Keratinocyte (primary cell): ENCODE data around the gene GABRD. TPM values are rescaled to one million over a fixed set of nuclear protein-coding genes. Genes with fewer than 3 reads are reported as not detected.

Experiments used
- DNase-seq: peaks from one replicate; pipeline ENCODE4 v3.0.0-alpha.2; 2011; ENCODE audit warnings: low read depth, missing footprints, low spot score
- FAIRE-seq: peaks from 2 replicates; lab custom pipeline; 2011; peaks lifted over from hg19 to GRCh38; lab: Jason Lieb, UNC
- H2AFZ ChIP-seq: 2 replicates; pipeline ENCODE4 v1.6.0; 2012; ENCODE audit warnings: low read length, control low read depth, inconsistent platforms; ENCODE audit not compliant: control insufficient read depth
- H3K27ac ChIP-seq: 2 replicates; pipeline ENCODE4 v1.5.1; 2011; ENCODE audit warnings: low read length; ENCODE audit not compliant: control insufficient read depth, insufficient read depth
- H3K27me3 ChIP-seq: 3 replicates; pipeline ENCODE4 v1.6.0; 2011; ENCODE audit warnings: low read length; ENCODE audit not compliant: control insufficient read depth, insufficient read depth; ENCODE audit errors: extremely low read depth
- H3K36me3 ChIP-seq, 2 experiments: 2 replicates in 1 of 2; 3 replicates in 1 of 2; pipeline ENCODE4 v1.5.1; 2011; ENCODE audit warnings: low read length in 2 of 2, mild to moderate bottlenecking in 1 of 2; ENCODE audit not compliant: control insufficient read depth in 2 of 2, insufficient read depth in 2 of 2; ENCODE audit errors: extremely low read depth in 1 of 2
- H3K4me1 ChIP-seq: 3 replicates; pipeline ENCODE4 v1.5.1; 2011; ENCODE audit warnings: low read length; ENCODE audit not compliant: control insufficient read depth, insufficient read depth; ENCODE audit errors: extremely low read depth
- H3K4me2 ChIP-seq: 3 replicates; pipeline ENCODE4 v1.6.0; 2011; ENCODE audit warnings: low read depth, low read length; ENCODE audit not compliant: control insufficient read depth, insufficient read depth; ENCODE audit errors: extremely low read depth
- H3K4me3 ChIP-seq, 3 experiments: fragments of 200-600 bp in 1 of 3; sonication (generic) in 1 of 3; 2 replicates in 2 of 3; 3 replicates in 1 of 3; pipeline ENCODE4 v1.5.1; 2011 to 2016; ENCODE audit warnings: low read length in 3 of 3, mild to moderate bottlenecking in 3 of 3, control low read depth in 2 of 3, inconsistent platforms in 1 of 3, low read depth in 1 of 3, mixed read lengths in 1 of 3, mixed run types in 1 of 3, moderate library complexity in 1 of 3; ENCODE audit not compliant: control insufficient read depth in 2 of 3, insufficient read depth in 2 of 3; ENCODE audit errors: extremely low read depth in 1 of 3
- H3K79me2 ChIP-seq: 2 replicates; pipeline ENCODE4 v1.6.0; 2012; ENCODE audit warnings: low read length; ENCODE audit not compliant: control insufficient read depth, insufficient read depth
- H3K9ac ChIP-seq: 3 replicates; pipeline ENCODE4 v1.6.0; 2011; ENCODE audit warnings: low read length; ENCODE audit not compliant: control insufficient read depth, insufficient read depth; ENCODE audit errors: extremely low read depth
- H3K9me1 ChIP-seq: 3 replicates; pipeline ENCODE4 v1.6.0; 2011; ENCODE audit warnings: low read length; ENCODE audit not compliant: control insufficient read depth, insufficient read depth; ENCODE audit errors: extremely low read depth
- H3K9me3 ChIP-seq: 2 replicates; pipeline ENCODE4 v1.5.1; 2012; ENCODE audit warnings: low read depth, low read length; ENCODE audit not compliant: control insufficient read depth
- H4K20me1 ChIP-seq: 3 replicates; pipeline ENCODE4 v1.6.0; 2011; ENCODE audit warnings: low read length; ENCODE audit not compliant: control insufficient read depth, insufficient read depth; ENCODE audit errors: extremely low read depth
- EZH2 ChIP-seq: IDR thresholded peaks from one replicate; pipeline ENCODE4 v1.6.1; 2012; ENCODE audit warnings: inconsistent platforms, mild to moderate bottlenecking, low read length, moderate library complexity
- dilution Hi-C: fragments of 300-500 bp; cut with MboI; formaldehyde crosslinking; loops from one replicate; pipeline ENCODE4 v1.7.0; 2020; ENCODE audit warnings: low sequenced_read_pairs; ENCODE audit not compliant: extremely low pct_ligation_motif_present
- polyA plus RNA-seq, 5 experiments: library from polyadenylated mRNA; depleted of rRNA in 3 of 5; stranded (reverse) in 3 of 5; stranded (forward) in 1 of 5; unstranded in 1 of 5; fragments of >200 nt; gene quantifications; 1 replicate in 1 of 5; 2 replicates in 3 of 5; 3 replicates in 1 of 5; pipeline versions ENCODE4 v1.2.1 to v1.2.3, GENCODE V29; 2011 to 2012; ENCODE audit warnings: missing spikeins in 2 of 5, low read depth in 1 of 5, low replicate concordance in 1 of 5
- TF ChIP-seq, protein P1 (sequence below), 3 experiments: IDR thresholded peaks in 1 of 3; conservative IDR thresholded peaks in 1 of 3; optimal IDR thresholded peaks in 1 of 3; 2 replicates in 2 of 3; 3 replicates in 1 of 3; pipeline versions ENCODE3 to v1.5.1; 2011; ENCODE audit warnings: low read length in 3 of 3, mild to moderate bottlenecking in 3 of 3, moderate library complexity in 2 of 3, control low read depth in 1 of 3, inconsistent platforms in 1 of 3; ENCODE audit not compliant: insufficient read depth in 2 of 3; ENCODE audit errors: extremely low read depth in 1 of 3

The GABRD gene
- polyA plus RNA-seq, 1 donor (not counting 4 experiments of a cell fraction or from before 2014, with no cell fraction given), result not detected

DNA sequence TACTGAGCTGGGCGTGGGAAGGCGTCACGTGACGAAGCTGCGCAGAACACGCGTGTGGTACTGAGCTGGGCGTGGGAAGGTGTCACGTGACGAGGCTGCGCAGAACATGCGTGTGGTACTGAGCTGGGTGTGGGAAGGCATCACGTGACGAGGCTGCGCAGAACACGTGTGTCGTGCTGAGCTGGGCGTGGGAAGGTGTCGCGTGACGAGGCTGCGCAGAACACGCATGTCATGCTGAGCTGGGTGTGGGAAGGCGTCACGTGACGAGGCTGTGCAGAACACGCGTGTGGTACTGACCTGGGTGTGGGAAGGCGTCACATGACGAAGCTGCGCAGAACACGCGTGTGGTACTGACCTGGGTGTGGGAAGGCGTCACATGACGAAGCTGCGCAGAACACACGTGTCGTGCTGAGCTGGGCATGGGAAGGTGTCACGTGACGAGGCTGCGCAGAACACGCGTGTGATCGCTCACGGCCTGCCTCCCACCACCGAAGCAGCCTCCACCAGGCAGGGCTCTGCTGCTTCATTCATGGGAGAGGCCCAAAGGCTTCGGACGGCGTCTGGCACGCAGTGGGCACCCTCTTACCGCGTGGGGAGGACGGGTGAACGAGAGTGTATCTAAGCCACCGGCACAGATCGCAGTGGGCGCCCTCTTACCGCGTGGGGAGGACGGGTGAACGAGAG is 39.5 kb upstream of the GABRD start:
- Histone ChIP-seq H3K27ac (no peak overlapping the region), H3K9me1 (no peaks in the 10 kb centered on the region), H4K20me1 (no peaks in the 10 kb centered on the region), H3K4me3 (no peak overlapping the region), H3K9ac (no peak overlapping the region), H3K27me3 (peaks cover 5% of the 10 kb centered on the region), H3K79me2 (no peaks in the 10 kb centered on the region), H2AFZ (no peak overlapping the region), H3K36me3 (no peaks in the 10 kb centered on the region), H3K4me1 (no peaks in the 10 kb centered on the region), H3K9me3 (peaks cover 11% of the 10 kb centered on the region), H3K4me2 (no peak overlapping the region)
- TF ChIP-seq, protein P1, sequence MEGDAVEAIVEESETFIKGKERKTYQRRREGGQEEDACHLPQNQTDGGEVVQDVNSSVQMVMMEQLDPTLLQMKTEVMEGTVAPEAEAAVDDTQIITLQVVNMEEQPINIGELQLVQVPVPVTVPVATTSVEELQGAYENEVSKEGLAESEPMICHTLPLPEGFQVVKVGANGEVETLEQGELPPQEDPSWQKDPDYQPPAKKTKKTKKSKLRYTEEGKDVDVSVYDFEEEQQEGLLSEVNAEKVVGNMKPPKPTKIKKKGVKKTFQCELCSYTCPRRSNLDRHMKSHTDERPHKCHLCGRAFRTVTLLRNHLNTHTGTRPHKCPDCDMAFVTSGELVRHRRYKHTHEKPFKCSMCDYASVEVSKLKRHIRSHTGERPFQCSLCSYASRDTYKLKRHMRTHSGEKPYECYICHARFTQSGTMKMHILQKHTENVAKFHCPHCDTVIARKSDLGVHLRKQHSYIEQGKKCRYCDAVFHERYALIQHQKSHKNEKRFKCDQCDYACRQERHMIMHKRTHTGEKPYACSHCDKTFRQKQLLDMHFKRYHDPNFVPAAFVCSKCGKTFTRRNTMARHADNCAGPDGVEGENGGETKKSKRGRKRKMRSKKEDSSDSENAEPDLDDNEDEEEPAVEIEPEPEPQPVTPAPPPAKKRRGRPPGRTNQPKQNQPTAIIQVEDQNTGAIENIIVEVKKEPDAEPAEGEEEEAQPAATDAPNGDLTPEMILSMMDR (optimal IDR thresholded peaks at IDR 0.05 in 1 of 3, IDR thresholded peaks at IDR 0.05 in 1 of 3, conservative IDR thresholded peaks at IDR 0.05 in 1 of 3; ENCODE audit: extremely low read depth in 1 of 3, insufficient read depth in 2 of 3, low read length in 3 of 3), result no peak
- no peak for TF ChIP-seq EZH2
- dilution Hi-C loops, result no loop called here
- FAIRE-seq (no peak), DNase-seq (no peak)

DNA sequence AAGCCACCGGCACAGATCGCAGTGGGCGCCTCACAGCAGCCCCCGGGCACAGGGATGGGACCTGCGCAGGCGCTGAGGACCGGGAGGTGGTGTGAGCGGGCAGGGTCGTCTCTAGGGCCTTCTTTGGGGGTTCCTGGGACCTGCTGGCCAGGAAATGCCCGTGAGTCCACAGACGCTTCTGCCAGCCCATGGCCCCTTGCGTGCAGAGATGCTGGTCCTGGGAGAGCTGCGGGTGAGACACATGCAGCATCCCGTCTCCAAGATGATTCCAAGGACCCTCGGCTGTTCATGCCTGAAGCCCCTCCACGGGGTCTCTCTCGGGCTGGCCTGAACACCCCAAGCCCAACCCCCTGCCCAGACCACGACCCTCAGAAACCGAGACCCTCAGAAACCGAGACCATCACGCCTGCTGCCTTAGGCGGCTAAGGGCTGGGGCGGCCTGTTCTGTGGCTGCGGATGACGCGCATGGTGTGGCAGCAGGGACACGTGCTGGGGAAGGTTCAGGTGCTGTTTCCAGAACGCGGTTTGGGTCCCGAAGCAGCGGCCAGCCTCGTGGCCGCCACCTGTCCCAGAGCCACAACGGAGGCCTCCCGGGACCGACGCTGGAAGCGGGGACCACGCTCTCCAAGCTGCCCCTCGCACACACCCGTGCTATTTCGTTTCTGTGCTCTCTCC is 38.5 kb upstream of the GABRD start:
- Histone ChIP-seq H4K20me1 (no peaks in the 10 kb centered on the region), H3K79me2 (no peaks in the 10 kb centered on the region), H3K9me3 (peaks cover 11% of the 10 kb centered on the region), H3K4me3 (no peak overlapping the region), H2AFZ (no peak overlapping the region), H3K27me3 (peaks cover 5% of the 10 kb centered on the region), H3K27ac (no peak overlapping the region), H3K4me1 (no peaks in the 10 kb centered on the region), H3K9me1 (no peaks in the 10 kb centered on the region), H3K9ac (no peak overlapping the region), H3K36me3 (no peaks in the 10 kb centered on the region), H3K4me2 (no peak overlapping the region)
- DNase-seq (no peak), FAIRE-seq (no peak)
- TF ChIP-seq, protein P1 (optimal IDR thresholded peaks at IDR 0.05 in 1 of 3, IDR thresholded peaks at IDR 0.05 in 1 of 3, conservative IDR thresholded peaks at IDR 0.05 in 1 of 3; ENCODE audit: extremely low read depth in 1 of 3, insufficient read depth in 2 of 3, low read length in 3 of 3), result no peak
- no peak for TF ChIP-seq EZH2
- dilution Hi-C loops, result no loop called here
